Left forelimb (tissue), 1 donor: ENCODE results near the gene SWAP70.

Source experiments
- DNase-seq: peaks from one replicate; pipeline ENCODE4 v3.0.0-alpha.2; 2018; ENCODE audit warnings: low spot score

SWAP70 gene

GRCh38 chr11:9651899-9652748 is 11.8 kb upstream of the SWAP70 start:
- no peak for DNase-seq

GRCh38 chr11:9653871-9654270 is 10.0 kb upstream of the SWAP70 start:
- no peak for DNase-seq

GRCh38 chr11:9656864-9657263 is 7.0 kb upstream of the SWAP70 start:
- DNase-seq = no peak

- DNase-seq = no peak
Measured at GRCh38 chr11:9657531-9657930, 6.3 kb upstream of the SWAP70 start.

- DNase-seq = no peak
Measured at GRCh38 chr11:9660886-9661285, 3.0 kb upstream of the SWAP70 start.

GRCh38 chr11:9662273-9662672 is 1.6 kb upstream of the SWAP70 start:
- DNase-seq = no peak

GRCh38 chr11:9664276-9665171 is 647 bp downstream of the SWAP70 start:
- no peak for DNase-seq

GRCh38 chr11:9665749-9666148 is 1.9 kb downstream of the SWAP70 start:
- DNase-seq = no peak

GRCh38 chr11:9669954-9670353 is 6.1 kb downstream of the SWAP70 start:
- no peak for DNase-seq

GRCh38 chr11:9672288-9672916 is 8.5 kb downstream of the SWAP70 start:
- DNase-seq = no peak

GRCh38 chr11:9672918-9673317 is 9.0 kb downstream of the SWAP70 start:
- no peak for DNase-seq

- no peak for DNase-seq
Measured at GRCh38 chr11:9675691-9676090, 11.8 kb downstream of the SWAP70 start.

- no peak for DNase-seq
Measured at GRCh38 chr11:9677951-9678350, 14.1 kb downstream of the SWAP70 start.

- DNase-seq = no peak
Measured at GRCh38 chr11:9678576-9678975, 14.7 kb downstream of the SWAP70 start.

GRCh38 chr11:9680028-9680427 is 16.2 kb downstream of the SWAP70 start:
- DNase-seq = no peak

- no peak for DNase-seq
Measured at GRCh38 chr11:9681583-9682372, 17.9 kb downstream of the SWAP70 start.

GRCh38 chr11:9687711-9688477 is 24.0 kb downstream of the SWAP70 start:
- no peak for DNase-seq

GRCh38 chr11:9688716-9689511 is 25.0 kb downstream of the SWAP70 start:
- no peak for DNase-seq

- DNase-seq = no peak
Measured at GRCh38 chr11:9689721-9690120, 25.8 kb downstream of the SWAP70 start.

- DNase-seq = no peak
Measured at GRCh38 chr11:9691865-9692264, 28.0 kb downstream of the SWAP70 start.
